ENCODE results near the gene ADAMTS2. TPM values are rescaled to one million over a fixed set of nuclear protein-coding genes. Genes with fewer than 3 reads are reported as not detected.

ADAMTS2 gene
- total RNA-seq, 1 experiment from 2014 or later: not detected

GRCh38 chr5:179190851-179191505 lies 154.3 kb downstream of the ADAMTS2 start:
- H2AFZ ChIP-seq (ENCODE audit: low read length): no peak overlapping the region
- TF ChIP-seq EZH2 (IDR thresholded peaks at IDR 0.05; ENCODE audit: low read length, unreplicated experiment) (no peak), CTCF (conservative IDR thresholded peaks at IDR 0.05; ENCODE audit: low read depth, low read length) (no peak), EZH2phosphoT487 (IDR thresholded peaks at IDR 0.05; ENCODE audit: borderline replicate concordance, low read length) (no peak)
- H4K20me1 ChIP-seq (ENCODE audit: low read length): no peaks in the 10 kb centered on the region
- no peak overlapping the region for H3K9ac ChIP-seq (ENCODE audit: low read length)
- no peak overlapping the region for H3K4me3 ChIP-seq (ENCODE audit: low read length)
- no peak overlapping the region for H3K4me2 ChIP-seq (ENCODE audit: low read length)
- no peaks in the 10 kb centered on the region for H3K36me3 ChIP-seq (ENCODE audit: low read depth, low read length)
- H3K9me3 ChIP-seq (ENCODE audit: low read length): no peaks in the 10 kb centered on the region
- peaks cover 11% of the 10 kb centered on the region for H3K27me3 ChIP-seq (ENCODE audit: low read length)
- POLR2A ChIA-PET (ENCODE audit: unreplicated experiment): no interaction called here
- H3K9me2 ChIP-seq (replicated peaks; ENCODE audit: low read length): no peaks in the 10 kb centered on the region
- no TSS peak for BruUV-seq (replicated peaks)
- intact Hi-C loops (cut with micrococcal nuclease): no loop called here
- DNase-seq (no peak), ATAC-seq (no peak)
- CTCF ChIA-PET: no interaction called here
- no peaks in the 10 kb centered on the region for H3K4me1 ChIP-seq (ENCODE audit: insufficient read depth, low read length)
- H3K79me2 ChIP-seq (ENCODE audit: low read length): no peaks in the 10 kb centered on the region
- no peaks in the 10 kb centered on the region for H3F3A ChIP-seq (ENCODE audit: low read length, unreplicated experiment)
- H3K27ac ChIP-seq (ENCODE audit: low read length): no peak overlapping the region

- Histone ChIP-seq H3K4me2 (ENCODE audit: low read length) (no peak overlapping the region), H4K20me1 (ENCODE audit: low read length) (no peaks in the 10 kb centered on the region), H3K36me3 (ENCODE audit: low read depth, low read length) (no peaks in the 10 kb centered on the region), H2AFZ (ENCODE audit: low read length) (no peak overlapping the region), H3F3A (ENCODE audit: low read length, unreplicated experiment) (no peaks in the 10 kb centered on the region), H3K4me3 (ENCODE audit: low read length) (no peak overlapping the region), H3K9ac (ENCODE audit: low read length) (no peak overlapping the region), H3K9me2 (replicated peaks; ENCODE audit: low read length) (no peaks in the 10 kb centered on the region), H3K79me2 (ENCODE audit: low read length) (no peaks in the 10 kb centered on the region), H3K4me1 (ENCODE audit: insufficient read depth, low read length) (no peaks in the 10 kb centered on the region), H3K27me3 (ENCODE audit: low read length) (peaks cover 11% of the 10 kb centered on the region), H3K27ac (ENCODE audit: low read length) (no peak overlapping the region), H3K9me3 (ENCODE audit: low read length) (no peaks in the 10 kb centered on the region)
- BruUV-seq (replicated peaks): no TSS peak
- intact Hi-C loops (cut with micrococcal nuclease): no loop called here
- ChIA-PET POLR2A (ENCODE audit: unreplicated experiment) (no interaction called here), CTCF (no interaction called here)
- ATAC-seq (no peak), DNase-seq (no peak)
- TF ChIP-seq EZH2 (IDR thresholded peaks at IDR 0.05; ENCODE audit: low read length, unreplicated experiment): no peak
- TF ChIP-seq EZH2phosphoT487 (IDR thresholded peaks at IDR 0.05; ENCODE audit: borderline replicate concordance, low read length): no peak
- no peak for TF ChIP-seq CTCF (conservative IDR thresholded peaks at IDR 0.05; ENCODE audit: low read depth, low read length)
Measured at GRCh38 chr5:179188636-179189035, 156.6 kb downstream of the ADAMTS2 start.

- Histone ChIP-seq H2AFZ (ENCODE audit: low read length) (no peak overlapping the region), H3K4me2 (ENCODE audit: low read length) (no peak overlapping the region), H3K4me3 (ENCODE audit: low read length) (no peak overlapping the region), H3K36me3 (ENCODE audit: low read depth, low read length) (no peaks in the 10 kb centered on the region), H4K20me1 (ENCODE audit: low read length) (no peaks in the 10 kb centered on the region), H3K9me2 (replicated peaks; ENCODE audit: low read length) (no peaks in the 10 kb centered on the region), H3K79me2 (ENCODE audit: low read length) (no peaks in the 10 kb centered on the region), H3K4me1 (ENCODE audit: insufficient read depth, low read length) (no peaks in the 10 kb centered on the region), H3K9ac (ENCODE audit: low read length) (no peak overlapping the region), H3K27me3 (ENCODE audit: low read length) (peaks cover 11% of the 10 kb centered on the region), H3K27ac (ENCODE audit: low read length) (no peak overlapping the region), H3K9me3 (ENCODE audit: low read length) (no peaks in the 10 kb centered on the region), H3F3A (ENCODE audit: low read length, unreplicated experiment) (no peaks in the 10 kb centered on the region)
- TF ChIP-seq EZH2phosphoT487 (IDR thresholded peaks at IDR 0.05; ENCODE audit: borderline replicate concordance, low read length) (no peak), CTCF (conservative IDR thresholded peaks at IDR 0.05; ENCODE audit: low read depth, low read length) (no peak), EZH2 (IDR thresholded peaks at IDR 0.05; ENCODE audit: low read length, unreplicated experiment) (no peak)
- intact Hi-C loops (cut with micrococcal nuclease): no loop called here
- no peak for ATAC-seq
- CTCF ChIA-PET: no interaction called here
- POLR2A ChIA-PET (ENCODE audit: unreplicated experiment): no interaction called here
- BruUV-seq (replicated peaks): no TSS peak
- DNase-seq: no peak
Measured at GRCh38 chr5:179187681-179188575, 157.3 kb downstream of the ADAMTS2 start.
